ENCODE results near the gene NAP1L3. TPM values are rescaled to one million over a fixed set of nuclear protein-coding genes. Genes with fewer than 3 reads are reported as not detected.

Gene NAP1L3
- polyA plus RNA-seq, 1 experiment: 0.84 TPM

DNA sequence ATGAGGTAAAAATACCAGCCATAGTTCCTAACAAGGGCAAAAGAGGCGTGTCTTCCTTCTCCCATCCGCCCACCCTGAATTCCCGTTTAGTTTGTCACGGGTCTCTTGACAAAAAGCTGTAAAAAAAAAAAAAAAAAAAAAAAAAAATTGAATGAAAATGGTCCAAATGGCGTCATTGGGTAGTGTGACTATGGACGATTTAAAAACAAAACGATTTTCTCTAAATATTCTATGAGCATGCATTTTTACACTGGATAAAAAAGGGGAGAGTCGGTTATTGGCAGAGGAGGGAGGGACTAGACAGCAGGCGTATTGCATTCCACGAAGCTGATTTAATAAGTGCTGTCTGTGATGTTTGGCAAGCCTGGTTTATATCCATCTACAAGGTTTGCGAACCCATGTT is 492 bp upstream of the NAP1L3 start, which contains the start of gene FAM133A:
TSS of gene FAM133A (plus strand) at position 338 of the 403 bp plus-strand sequence. CDS start 35,214 bp downstream, outside the sequence.
- CTCF ChIA-PET: no interaction called here
- TF ChIP-seq, protein P1, sequence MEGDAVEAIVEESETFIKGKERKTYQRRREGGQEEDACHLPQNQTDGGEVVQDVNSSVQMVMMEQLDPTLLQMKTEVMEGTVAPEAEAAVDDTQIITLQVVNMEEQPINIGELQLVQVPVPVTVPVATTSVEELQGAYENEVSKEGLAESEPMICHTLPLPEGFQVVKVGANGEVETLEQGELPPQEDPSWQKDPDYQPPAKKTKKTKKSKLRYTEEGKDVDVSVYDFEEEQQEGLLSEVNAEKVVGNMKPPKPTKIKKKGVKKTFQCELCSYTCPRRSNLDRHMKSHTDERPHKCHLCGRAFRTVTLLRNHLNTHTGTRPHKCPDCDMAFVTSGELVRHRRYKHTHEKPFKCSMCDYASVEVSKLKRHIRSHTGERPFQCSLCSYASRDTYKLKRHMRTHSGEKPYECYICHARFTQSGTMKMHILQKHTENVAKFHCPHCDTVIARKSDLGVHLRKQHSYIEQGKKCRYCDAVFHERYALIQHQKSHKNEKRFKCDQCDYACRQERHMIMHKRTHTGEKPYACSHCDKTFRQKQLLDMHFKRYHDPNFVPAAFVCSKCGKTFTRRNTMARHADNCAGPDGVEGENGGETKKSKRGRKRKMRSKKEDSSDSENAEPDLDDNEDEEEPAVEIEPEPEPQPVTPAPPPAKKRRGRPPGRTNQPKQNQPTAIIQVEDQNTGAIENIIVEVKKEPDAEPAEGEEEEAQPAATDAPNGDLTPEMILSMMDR (IDR thresholded peaks at IDR 0.05; ENCODE audit: low read depth, low read length): no peak
- DNase-seq (ENCODE audit: low read depth, low spot score): no peak
- Histone ChIP-seq H3K9me3 (ENCODE audit: control insufficient read depth, insufficient read depth, low read length) (no peaks in the 10 kb centered on the region; the same call in 1 of the 2 replicates), H3K27ac (ENCODE audit: low read depth, low read length) (no peak within 1 kb of the TSS), H3K27me3 (ENCODE audit: control insufficient read depth, insufficient read depth, low read length) (no peaks in the 10 kb centered on the region), H3K4me3 (ENCODE audit: low read depth, low read length) (peak within 1 kb of the TSS; percentile 53)
- POLR2A ChIA-PET: no interaction called here

DNA sequence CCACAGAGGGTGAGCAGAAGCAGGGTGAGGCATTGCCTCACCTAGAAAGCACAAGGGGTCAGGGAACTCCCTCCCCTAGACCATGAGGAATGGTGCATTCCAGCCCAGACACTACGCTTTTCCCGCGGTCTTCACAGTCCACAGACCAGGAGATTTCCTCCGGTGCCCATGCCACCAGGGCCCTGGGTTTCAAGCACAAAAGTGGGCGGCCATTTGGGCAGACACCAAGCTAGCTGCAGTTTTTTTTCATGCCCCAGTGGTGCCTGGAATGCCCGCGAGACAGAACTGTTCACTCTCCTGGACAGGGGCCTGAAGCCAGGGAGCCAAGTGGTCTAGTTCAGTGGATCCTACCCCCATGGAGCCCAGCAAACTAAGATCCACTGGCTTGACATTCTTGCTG is 12.8 kb downstream of the NAP1L3 start:
- no peak overlapping the region for H3K27ac ChIP-seq (ENCODE audit: low read depth, low read length)
- no peaks in the 10 kb centered on the region for H3K27me3 ChIP-seq (ENCODE audit: control insufficient read depth, insufficient read depth, low read length)
- TF ChIP-seq, protein P1 (IDR thresholded peaks at IDR 0.05; ENCODE audit: low read depth, low read length): no peak
- POLR2A ChIA-PET: no interaction called here
- peaks cover 4% of the 10 kb centered on the region for H3K9me3 ChIP-seq (ENCODE audit: control insufficient read depth, insufficient read depth, low read length)
- H3K4me3 ChIP-seq (ENCODE audit: low read depth, low read length): no peak overlapping the region
- DNase-seq (ENCODE audit: low read depth, low spot score): no peak
- CTCF ChIA-PET: no interaction called here

DNA sequence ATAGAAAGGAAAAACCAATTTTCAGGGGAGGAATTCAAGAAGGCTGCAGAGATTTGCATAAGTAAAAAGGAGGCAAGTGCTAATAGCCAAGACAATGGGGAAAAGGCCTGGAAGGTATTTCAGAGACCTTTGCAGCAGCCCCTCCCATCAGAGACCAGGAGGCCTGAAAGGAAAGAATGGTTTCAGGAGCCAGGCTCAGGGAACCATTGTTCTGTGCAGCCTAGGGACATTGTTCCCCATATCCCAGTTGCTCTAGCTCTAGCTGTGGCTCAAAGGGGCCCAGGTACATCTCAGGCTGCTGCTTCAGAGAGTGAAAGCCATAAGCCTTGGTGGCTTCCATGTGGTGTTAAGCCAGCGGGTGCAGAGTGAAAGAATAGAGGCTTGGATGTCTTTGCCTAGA is 24.0 kb downstream of the NAP1L3 start:
- Histone ChIP-seq H3K27ac (ENCODE audit: low read depth, low read length) (no peak overlapping the region), H3K27me3 (ENCODE audit: control insufficient read depth, insufficient read depth, low read length) (no peaks in the 10 kb centered on the region), H3K9me3 (ENCODE audit: control insufficient read depth, insufficient read depth, low read length) (no peaks in the 10 kb centered on the region), H3K4me3 (ENCODE audit: low read depth, low read length) (no peak overlapping the region)
- TF ChIP-seq, protein P1 (IDR thresholded peaks at IDR 0.05; ENCODE audit: low read depth, low read length): no peak
- ChIA-PET POLR2A (no interaction called here), CTCF (no interaction called here)
- no peak for DNase-seq (ENCODE audit: low read depth, low spot score)

DNA sequence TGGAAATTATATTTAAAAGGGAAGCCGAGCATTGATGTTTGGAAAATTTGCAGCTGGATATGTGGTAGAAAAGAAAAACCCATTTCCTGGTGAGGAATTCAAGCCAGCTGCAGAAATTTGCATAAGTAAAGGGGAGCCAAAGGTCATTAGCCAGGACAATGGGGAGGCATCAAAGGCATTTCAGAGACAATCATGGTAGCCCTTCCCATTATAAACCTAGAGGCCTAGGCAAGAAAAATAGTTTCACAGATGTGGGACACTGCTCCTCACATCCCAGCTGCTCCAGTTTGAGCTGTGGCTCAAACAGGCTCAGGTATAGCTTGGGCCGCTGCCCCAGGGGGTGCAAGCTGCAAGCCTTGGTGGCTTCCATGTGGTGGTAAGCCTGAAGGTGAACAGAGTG is 35.8 kb downstream of the NAP1L3 start:
- H3K9me3 ChIP-seq (ENCODE audit: control insufficient read depth, insufficient read depth, low read length): no peaks in the 10 kb centered on the region
- CTCF ChIA-PET: no interaction called here
- no peaks in the 10 kb centered on the region for H3K27me3 ChIP-seq (ENCODE audit: control insufficient read depth, insufficient read depth, low read length)
- no peak for DNase-seq (ENCODE audit: low read depth, low spot score)
- POLR2A ChIA-PET: no interaction called here
- H3K4me3 ChIP-seq (ENCODE audit: low read depth, low read length): no peak overlapping the region
- TF ChIP-seq, protein P1 (IDR thresholded peaks at IDR 0.05; ENCODE audit: low read depth, low read length): no peak
- no peak overlapping the region for H3K27ac ChIP-seq (ENCODE audit: low read depth, low read length)

Other genes with a start within 250 kb of the NAP1L3 start
- not detected in 2 replicates for gene FAM133A, start 628 bp upstream of the NAP1L3 start, polyA plus RNA-seq (2011; rRNA removed)

Data from AG04450 (cell line).